ENCODE measurements around the gene DHRSX. TPM values are rescaled to one million over a fixed set of nuclear protein-coding genes. Genes with fewer than 3 reads are reported as not detected.

DHRSX gene
- polyA plus RNA-seq, 4 donors: 21.3 to 30.0 (median 29.0) TPM

GRCh38 chrX:2185341-2186082 is 315.3 kb downstream of the DHRSX start:
- no peak for DNase-seq (ENCODE audit: low read depth in 4 of 4, low spot score in 3 of 4)

- no peak for DNase-seq (ENCODE audit: low read depth in 4 of 4, low spot score in 3 of 4)
Observed at GRCh38 chrX:2184089-2184488, 316.7 kb downstream of the DHRSX start.

- DNase-seq (ENCODE audit: low read depth in 4 of 4, low spot score in 3 of 4): no peak
Observed at GRCh38 chrX:2183193-2183725, 317.5 kb downstream of the DHRSX start.

- no peak for DNase-seq (ENCODE audit: low read depth in 4 of 4, low spot score in 3 of 4)
Observed at GRCh38 chrX:2177541-2177940, 323.2 kb downstream of the DHRSX start.

- DNase-seq (ENCODE audit: low read depth in 4 of 4, low spot score in 3 of 4): peak in 1 of 4 donors; percentile 35
Observed at GRCh38 chrX:2176733-2177132, 324.0 kb downstream of the DHRSX start.

- DNase-seq (ENCODE audit: low read depth in 4 of 4, low spot score in 3 of 4): no peak
Observed at GRCh38 chrX:2176274-2176673, 324.5 kb downstream of the DHRSX start.

GRCh38 chrX:2172359-2172758 is 328.4 kb downstream of the DHRSX start:
- DNase-seq (ENCODE audit: low read depth in 4 of 4, low spot score in 3 of 4): no peak

Other genes with a start within 250 kb of the DHRSX start
- 10 to 100 TPM; 32.9 to 49.8 (median 46.8) TPM for gene ZBED1, start within 50 bp of the DHRSX start, polyA plus RNA-seq (ENCODE audit: insufficient read length in 4 of 4)
- 100 to 1,000 TPM; 207 to 462 (median 253) TPM for gene CD99, start 190.3 kb upstream of the DHRSX start, polyA plus RNA-seq (ENCODE audit: insufficient read length in 4 of 4)